DMS 273 (cell line): ENCODE measurements around the gene GPR3.

Experiments used
- DNase-seq: peaks from one replicate; lab custom pipeline; 2025; ENCODE audit not compliant: unreplicated experiment; lab: John Stamatoyannopoulos, UW

GPR3 gene, protein sequence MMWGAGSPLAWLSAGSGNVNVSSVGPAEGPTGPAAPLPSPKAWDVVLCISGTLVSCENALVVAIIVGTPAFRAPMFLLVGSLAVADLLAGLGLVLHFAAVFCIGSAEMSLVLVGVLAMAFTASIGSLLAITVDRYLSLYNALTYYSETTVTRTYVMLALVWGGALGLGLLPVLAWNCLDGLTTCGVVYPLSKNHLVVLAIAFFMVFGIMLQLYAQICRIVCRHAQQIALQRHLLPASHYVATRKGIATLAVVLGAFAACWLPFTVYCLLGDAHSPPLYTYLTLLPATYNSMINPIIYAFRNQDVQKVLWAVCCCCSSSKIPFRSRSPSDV

DNA sequence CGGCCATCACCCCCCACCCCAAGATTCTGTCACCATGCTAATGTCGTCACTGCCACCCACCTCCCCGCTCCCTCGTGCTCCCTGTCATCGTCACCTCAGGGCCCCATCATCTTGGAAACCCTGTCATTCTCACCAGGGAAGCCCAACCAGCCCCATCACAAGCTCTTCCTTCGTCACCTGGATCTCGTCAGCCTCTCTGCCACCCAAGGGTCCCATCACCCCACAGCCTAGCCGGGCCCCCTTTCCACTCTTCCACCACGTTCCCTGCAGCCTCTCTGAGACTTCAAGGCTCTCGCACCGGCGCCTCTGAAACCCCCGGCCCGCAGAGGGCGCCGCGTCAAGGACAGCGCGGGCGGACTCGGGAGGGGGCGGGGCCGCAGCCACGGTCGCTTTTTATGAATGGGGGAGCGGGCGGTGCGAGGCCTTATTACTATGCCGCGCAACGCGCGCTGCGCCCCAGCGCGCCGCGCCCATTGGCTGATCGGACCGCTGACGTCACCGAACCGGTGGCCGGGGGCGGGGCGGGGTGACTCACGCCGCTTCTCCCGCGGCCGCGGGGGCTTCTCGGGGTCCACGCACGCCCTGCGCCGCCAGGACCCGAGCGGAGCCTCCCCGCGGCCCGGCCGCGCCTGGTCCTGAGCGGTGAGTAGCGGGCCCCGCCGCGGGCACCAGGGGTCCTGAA is at the start of gene GPR3:
Gene GPR3 (plus strand): TSS at position 527 of the 682 bp plus-strand sequence. CDS start 1,177 bp downstream, outside the sequence.
- DNase-seq: peak; percentile 97

DNA sequence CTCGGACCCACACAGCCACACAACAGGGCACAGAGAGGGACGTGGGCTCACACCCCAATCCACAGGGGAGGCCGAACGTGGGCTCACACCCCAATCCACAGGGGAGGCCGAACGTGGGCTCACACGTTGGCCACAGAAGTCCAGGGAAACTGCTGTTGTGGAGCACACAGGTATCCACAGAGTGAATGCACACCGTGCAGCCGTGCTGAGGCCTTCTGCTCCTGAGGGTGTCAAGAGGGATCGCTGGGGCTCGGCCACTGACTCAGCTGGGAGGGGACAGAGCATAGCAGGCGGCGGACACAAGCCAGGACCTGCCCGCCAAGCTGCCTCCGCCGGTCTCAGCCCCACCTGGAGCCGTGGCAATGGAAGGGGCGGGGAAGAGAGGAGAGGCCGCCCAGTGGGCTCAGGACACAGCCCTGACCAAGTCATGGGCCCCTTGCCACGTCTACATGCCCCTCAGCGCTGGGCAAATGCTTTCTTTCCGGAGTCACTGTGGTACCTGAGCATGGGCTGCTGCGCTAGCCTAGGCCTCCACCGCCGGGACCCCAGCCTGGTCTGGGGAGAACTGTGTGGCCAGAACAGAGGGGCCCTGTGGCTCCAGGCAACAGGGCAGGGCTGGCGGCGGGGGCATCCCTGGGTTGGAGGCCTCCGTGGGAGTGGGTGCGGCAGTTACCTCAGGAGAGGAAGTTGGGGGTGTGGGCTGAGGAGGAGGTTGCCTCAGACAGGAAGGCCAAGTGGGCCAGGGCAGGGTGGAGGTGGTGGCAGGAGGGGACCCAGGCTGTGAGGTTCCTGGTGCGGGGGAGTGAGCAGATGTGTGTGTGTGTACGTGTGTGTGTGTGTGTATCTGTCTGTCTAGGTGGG is 49.4 kb upstream of the GPR3 start:
- peak; percentile 86 for DNase-seq

- peak; percentile 89 for DNase-seq
Measured at GRCh38 chr1:27343639-27344025, 48.8 kb upstream of the GPR3 start.

DNA sequence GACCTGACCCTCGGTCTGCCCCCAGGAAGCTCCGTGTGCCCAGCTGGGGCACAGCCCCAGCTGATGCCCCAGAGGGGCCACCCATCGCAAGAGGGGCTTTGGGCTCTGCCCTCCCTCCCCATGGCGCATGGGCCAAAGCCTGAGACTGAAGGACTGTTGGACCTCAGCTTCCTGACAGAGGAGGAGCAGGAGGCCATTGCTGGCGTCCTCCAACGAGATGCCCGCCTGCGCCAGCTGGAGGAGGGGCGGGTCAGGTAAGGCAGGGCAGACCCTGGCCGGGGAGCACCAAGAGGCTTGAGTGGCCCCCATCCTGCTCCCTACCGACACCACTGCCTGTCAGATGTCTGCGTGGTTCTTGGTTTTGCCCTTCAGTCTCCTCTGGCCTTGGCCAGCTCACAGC is 47.1 kb upstream of the GPR3 start:
- no peak for DNase-seq

DNA sequence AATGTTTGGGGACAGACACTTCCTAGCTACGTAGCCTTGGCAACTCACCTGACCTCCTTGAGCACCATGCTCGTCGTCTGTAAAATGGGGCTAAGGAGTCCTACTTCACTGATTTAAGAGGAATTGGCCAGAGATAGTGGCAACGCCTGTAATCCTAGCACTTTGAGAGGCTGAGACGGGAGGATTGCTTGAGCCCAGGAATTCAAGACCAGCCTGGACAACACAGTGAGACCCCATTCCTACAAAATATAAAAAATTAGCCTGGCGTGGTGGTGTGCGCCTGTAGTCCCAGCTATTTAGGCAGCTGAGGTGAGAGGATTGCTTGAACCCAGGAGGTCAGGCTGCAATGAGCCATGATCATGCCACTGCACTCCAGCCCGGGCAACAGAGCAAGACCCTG is 46.1 kb upstream of the GPR3 start:
- no peak for DNase-seq

DNA sequence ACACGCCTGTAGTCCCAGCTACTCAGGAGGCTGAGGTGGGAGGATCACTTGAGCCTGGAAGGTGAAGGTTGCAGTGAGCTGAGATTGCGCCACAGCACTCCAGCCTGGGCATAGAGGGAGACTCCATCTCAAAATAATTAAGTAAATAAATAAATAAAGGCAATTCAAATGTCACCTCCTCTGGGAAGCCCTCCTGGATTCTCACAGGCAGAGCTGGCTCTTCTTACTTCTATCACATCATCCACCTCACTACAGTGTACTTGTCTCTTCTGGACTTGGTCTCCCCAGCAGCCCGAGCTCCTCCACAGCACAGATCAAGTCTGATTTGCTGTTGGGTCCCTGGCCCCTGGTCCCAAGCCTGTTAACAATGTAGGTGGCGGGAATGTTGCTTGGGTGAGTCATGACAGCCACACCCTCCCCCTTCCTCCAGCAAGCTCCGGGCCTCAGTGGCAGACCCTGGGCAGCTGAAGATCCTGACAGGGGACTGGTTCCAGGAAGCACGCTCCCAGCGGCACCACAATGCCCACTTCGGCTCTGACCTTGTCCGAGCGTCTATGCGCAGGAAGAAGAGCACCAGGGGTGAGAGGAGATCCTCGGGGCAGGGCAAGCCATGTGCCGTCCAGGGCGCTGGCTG is 45.3 kb upstream of the GPR3 start:
- DNase-seq: no peak

- DNase-seq: peak; percentile 56
Measured at GRCh38 chr1:27348861-27349783, 43.3 kb upstream of the GPR3 start.

DNA sequence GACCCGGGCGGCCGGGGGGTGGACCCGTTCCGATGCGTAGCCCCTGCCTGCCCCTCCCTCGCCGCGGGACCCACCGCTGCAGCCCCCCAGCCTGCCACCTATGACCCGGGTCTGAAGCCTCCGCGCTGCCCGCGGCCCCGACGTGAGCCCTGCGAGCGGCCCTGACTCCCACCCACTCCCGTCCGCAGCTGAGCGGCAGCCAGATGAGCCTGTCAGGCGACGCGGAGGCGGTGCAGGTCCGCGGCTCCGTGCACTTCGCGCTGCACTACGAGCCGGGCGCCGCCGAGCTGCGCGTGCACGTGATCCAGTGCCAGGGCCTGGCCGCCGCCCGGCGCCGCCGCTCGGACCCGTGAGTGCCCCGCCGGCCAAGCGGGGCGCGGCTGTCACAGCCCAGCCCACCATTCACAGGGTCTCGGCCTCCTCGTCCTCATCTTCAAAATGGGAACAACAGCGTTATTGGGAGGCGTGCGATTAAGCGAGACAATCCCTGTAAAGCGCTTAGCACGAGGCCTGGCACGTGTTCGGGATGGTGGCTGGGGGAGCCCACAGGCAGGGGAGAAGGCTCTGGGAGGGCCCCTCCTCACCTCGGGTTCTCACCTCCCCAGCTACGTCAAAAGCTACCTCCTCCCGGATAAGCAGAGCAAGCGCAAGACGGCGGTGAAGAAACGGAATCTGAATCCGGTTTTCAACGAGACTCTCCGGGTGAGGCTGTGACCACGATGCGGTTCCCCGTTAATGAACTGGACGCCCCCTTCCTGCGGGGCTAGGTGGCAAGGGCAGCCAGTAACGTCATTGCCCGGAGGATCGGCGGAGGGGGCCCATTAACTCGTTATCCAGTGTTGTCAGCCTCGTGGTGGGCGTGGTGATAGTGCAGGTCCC is 42.4 kb upstream of the GPR3 start:
- no peak for DNase-seq

- DNase-seq: no peak
Measured at GRCh38 chr1:27350663-27351540, 41.5 kb upstream of the GPR3 start.

DNA sequence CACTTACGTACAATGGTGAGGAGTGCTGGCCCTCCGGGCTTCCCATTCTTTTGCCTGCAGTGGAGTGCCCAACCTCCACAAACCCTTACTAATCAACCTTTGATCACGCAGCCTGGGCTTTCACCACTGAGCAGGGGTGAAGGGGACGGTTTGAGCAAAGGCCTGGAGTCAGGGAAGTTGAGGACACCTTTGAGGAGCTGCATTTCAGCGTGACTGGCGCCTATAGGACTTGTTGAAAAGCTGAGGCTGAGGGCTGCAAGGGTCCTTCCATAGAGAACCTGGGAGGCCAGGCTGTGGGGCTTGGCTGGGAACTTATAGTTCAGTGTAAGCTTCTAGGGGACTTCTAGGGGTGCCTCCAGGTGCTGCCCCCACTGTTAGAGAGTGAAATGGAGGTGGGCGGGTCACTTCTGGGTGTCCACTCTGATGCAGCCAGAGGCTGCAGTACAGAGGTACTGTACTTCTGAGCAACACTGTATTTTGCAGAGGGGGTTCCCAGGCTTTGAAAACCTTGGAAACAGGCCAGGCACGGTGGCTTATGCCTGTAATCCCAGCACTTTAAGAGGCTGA is 40.8 kb upstream of the GPR3 start:
- DNase-seq: no peak

DNA sequence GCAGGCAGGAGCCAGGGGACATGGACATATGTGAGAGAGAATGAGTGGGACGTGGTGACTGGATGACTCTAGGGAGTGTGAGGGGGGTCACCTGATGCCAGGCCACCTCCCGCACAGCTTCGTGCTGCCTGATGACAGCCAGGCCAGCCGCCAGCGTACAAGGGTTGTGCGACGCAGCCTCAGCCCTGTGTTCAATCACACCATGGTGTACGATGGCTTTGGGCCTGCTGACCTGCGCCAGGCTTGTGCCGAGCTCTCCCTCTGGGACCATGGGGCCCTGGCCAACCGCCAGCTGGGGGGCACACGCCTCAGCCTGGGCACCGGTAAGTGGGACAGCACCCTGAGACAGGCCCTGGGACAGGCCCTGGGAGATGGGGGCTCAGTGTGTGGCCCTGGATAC is 39.3 kb upstream of the GPR3 start:
- DNase-seq: no peak

- no peak for DNase-seq
Measured at GRCh38 chr1:27353629-27354028, 38.8 kb upstream of the GPR3 start.

GRCh38 chr1:27355683-27356082 is 36.7 kb upstream of the GPR3 start:
- DNase-seq: no peak

DNA sequence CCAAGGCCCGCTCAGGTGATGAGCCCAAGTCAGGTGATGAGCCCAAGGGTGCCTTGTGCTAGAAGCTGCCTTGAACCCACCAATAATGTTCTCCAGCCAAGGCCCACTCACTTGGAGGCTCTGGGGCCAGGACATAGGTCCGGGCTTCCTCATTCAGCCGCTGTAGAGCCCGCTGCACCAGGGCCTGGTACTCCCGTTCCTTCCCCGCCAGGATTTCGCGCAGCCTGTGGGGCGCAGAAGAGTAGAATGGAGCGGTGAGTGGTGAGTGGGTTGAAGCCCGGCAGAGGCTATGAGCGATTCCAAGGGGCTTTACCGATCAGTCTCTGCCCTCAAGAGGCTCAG is 36.2 kb upstream of the GPR3 start:
- no peak for DNase-seq

DNA sequence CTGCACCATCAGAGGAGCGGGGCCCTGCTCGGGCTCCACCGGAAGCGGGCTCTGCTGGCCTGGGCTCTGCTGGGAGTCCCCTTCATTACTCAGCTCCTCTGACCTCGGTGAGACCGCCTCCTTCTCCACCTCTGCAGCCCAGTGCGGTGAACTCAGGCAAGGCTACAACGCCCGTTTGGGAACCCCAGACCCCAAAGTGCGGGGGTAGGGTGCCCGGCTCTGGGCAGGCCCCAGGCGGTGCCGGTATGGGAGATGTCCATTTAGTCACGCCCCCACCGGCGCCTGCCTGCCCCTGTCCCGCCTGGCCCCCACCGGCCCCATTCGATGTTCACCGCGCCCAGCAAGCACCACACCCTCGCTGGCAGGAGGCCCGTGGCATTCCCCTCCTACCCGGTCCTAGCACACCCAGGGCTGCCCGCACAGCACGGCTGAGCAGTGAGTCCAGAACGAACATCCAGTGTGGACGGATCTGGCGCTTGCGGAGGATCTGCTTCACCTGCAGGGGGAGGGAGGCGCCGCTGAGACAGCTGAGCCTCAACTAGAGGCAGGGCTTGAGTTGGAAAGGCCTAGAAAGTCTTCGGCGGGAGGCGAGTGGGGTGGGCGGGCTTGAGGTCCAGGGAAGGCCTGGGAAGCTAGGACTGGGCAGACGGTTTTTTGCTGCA is 35.7 kb upstream of the GPR3 start:
- no peak for DNase-seq

DNA sequence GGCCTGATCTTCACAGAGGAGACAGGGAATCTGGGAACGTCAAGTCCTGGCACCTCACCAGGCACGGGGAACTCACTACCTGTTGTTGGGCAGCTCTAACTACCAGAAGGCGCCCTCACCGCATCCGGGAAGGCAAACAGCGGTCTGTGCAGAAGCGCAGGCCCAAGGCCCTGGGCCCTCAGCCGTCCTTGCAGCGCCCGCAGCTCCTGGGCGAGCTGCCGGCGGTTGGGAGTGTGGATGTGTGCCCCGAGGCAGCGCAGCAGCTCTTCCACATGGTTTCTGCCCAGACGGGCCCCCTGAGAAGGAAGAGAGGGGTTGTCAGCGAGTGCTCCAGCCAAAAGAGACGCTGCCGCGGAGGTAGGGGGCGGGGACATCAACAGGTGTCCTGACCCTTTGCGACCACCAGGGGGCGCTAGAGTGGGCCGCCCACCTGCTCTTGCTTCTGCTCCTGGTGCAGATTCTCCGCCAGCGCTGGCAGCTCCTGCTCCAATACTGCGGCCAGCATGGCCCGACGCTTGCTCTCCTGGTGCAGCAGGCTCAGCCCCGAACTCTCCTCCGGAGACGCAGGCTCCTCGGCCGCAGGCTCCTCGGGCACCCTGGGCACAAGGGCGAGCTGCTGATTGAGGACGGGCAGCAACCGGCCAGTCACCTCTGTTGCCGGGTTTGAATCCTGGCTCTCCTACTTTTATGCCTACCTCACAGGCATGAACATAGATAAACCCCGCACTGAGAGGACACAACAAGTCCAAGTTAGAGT is 35.0 kb upstream of the GPR3 start:
- peak; percentile 83 for DNase-seq
